Activated T-cell treated with anti-CD3 and anti-CD28 coated beads, Interleukin-2, amount 50 U/mL, for 72 hours (primary cell): Measurements from ENCODE around the gene ALOX12B. TPM values are rescaled to one million over a fixed set of nuclear protein-coding genes. Genes with fewer than 3 reads are reported as not detected.

Experiments
- ATAC-seq, 2 donors: fragments of 150-1000 bp; cut with Tn5 transposase; replicated peaks in 1 of 2; 2 replicates each; pipeline ENCODE4 v1.10.0; 2021; ENCODE audit warnings: moderate library complexity in 2 of 2, mild to moderate bottlenecking in 1 of 2
- DNase-seq, 2 donors: peaks; one replicate each; pipeline ENCODE4 v3.0.0; 2021 to 2022; ENCODE audit warnings: mixed read lengths in 1 of 2
- H3K27ac Mint-ChIP-seq: one replicate; pipeline ENCODE4 v1.8.0; 2022; ENCODE audit warnings: mild to moderate bottlenecking, moderate library complexity, mixed read lengths
- H3K27me3 Mint-ChIP-seq: one replicate; pipeline ENCODE4 v1.8.0; 2022; ENCODE audit warnings: low read depth, mixed read lengths
- H3K36me3 Mint-ChIP-seq, 2 donors: one replicate each; pipeline ENCODE4 v1.8.0; 2022; ENCODE audit warnings: mixed read lengths in 2 of 2, mild to moderate bottlenecking in 1 of 2; ENCODE audit not compliant: insufficient read depth in 2 of 2
- H3K4me1 Mint-ChIP-seq: one replicate; pipeline ENCODE4 v1.8.0; 2022; ENCODE audit warnings: low read depth, mixed read lengths
- H3K4me3 Mint-ChIP-seq, 2 donors: one replicate each; pipeline ENCODE4 v1.8.0; 2022; ENCODE audit warnings: mild to moderate bottlenecking in 2 of 2, mixed read lengths in 2 of 2, moderate library complexity in 2 of 2
- H3K9me3 Mint-ChIP-seq, 2 donors: one replicate each; pipeline ENCODE4 v1.8.0; 2022; ENCODE audit warnings: mixed read lengths in 2 of 2
- total RNA-seq, 2 donors: library from RNA; stranded (reverse); gene quantifications; one replicate each; pipeline ENCODE4 v1.2.3, GENCODE V29; 2022

ALOX12B gene
- total RNA-seq, 2 donors from 2014 or later, result 1.3 to 4.1 TPM

DNA sequence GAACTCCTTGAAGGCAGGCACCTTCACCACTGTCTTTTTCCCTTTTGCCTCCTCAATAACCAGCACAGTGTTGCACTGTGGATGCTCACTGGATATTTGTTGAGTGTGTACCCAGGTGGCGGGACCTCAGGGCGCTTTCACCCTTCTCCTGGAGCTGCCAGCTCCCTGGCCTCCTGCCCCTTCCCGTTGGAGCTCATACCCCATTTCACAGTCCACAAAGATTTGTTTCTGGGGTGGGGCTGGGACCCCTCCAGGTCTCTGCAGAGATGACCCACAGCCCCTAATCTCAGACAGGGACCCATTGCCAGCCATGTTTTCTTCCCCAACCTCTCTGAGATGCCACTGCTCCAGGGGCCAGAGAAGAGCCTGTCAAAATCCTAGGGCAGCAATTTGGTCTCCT is 12.4 kb downstream of the ALOX12B start:
- no peak overlapping the region for H3K27ac Mint-ChIP-seq

DNA sequence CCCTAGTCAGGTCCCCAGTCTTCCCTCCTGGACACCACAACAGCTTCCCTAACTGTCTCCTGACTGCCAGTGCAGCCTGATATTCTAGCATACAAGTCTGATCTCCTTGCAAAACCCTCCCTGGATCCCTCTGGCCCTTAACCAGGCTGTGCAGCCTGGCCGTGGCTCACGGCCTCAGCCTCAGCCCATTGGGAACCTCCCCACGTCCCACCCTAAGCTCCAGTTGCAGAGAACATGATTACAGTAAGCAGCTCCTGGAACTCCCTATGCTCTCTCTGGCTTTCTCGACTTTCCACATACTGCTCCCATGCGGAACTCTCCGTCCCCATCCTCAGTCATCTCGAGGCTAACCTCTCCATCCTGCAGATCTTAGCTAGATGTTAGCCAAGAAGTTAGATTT is 13.0 kb downstream of the ALOX12B start:
- Mint-ChIP-seq H3K9me3 (no peaks in the 10 kb centered on the region), H3K4me3 (peak overlapping the region; percentile 5 to 91), H3K4me1 (peaks cover 28% of the 10 kb centered on the region), H3K27me3 (peaks cover 49% of the 10 kb centered on the region), H3K27ac (no peak overlapping the region), H3K36me3 (peaks cover 0 to 1% of the 10 kb centered on the region in 2 donors)
- DNase-seq (no peak), ATAC-seq (no peak)

More for the DNA sequence above, 12.4 kb downstream of the ALOX12B start:
- no peaks in the 10 kb centered on the region for H3K9me3 Mint-ChIP-seq
- peaks cover 29% of the 10 kb centered on the region for H3K4me1 Mint-ChIP-seq
- DNase-seq (no peak), ATAC-seq (no peak)
- peaks cover 0 to 3% of the 10 kb centered on the region in 2 donors for H3K36me3 Mint-ChIP-seq
- no peak overlapping the region for H3K4me3 Mint-ChIP-seq
- peaks cover 49% of the 10 kb centered on the region for H3K27me3 Mint-ChIP-seq

DNA sequence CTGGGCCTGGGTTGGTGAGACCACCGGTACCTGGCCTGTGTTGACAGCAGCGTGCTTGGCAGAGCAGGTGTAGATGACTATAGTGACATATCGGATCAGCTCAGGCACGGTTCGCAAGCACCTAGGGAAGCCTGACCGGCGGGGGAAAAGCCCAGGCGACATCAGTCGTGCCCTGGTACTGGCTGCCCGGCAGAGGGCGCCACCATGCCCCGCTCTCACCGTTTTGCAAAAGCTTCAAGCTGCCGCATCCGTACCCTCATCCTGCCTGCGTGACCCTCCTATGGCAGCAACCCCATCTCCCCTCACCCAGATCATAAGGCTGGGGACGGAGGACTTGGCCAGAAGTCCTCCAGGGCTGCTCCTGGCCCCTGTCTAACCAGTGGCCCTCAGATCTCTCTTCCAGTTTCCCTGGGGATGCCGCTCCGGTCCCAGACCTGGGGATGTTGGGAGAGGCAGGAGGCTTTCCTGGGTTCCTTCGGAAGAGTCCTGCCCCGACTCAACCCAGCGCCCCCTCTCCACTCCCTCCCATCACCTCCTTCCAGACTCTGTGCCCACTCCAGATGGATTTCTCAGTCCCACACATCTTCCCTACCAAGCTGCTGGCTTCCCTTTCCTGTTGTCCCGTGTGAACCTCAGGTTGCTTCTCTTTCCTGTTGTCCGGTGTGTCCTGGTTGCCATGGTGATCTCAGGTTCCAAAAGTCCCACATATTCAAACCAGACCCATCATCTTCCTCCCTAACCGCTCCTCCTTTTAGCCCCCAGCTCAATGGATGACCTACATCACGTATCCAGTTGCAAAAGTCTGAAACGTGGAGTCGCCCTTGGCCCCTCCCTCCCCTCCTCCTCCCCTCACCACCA is 13.7 kb downstream of the ALOX12B start:
- H3K4me3 Mint-ChIP-seq, result peak overlapping the region; percentile 74 to 91
- peaks cover 49% of the 10 kb centered on the region for H3K27me3 Mint-ChIP-seq
- peaks cover 28% of the 10 kb centered on the region for H3K4me1 Mint-ChIP-seq
- H3K36me3 Mint-ChIP-seq, result no peaks in the 10 kb centered on the region
- H3K27ac Mint-ChIP-seq, result no peak overlapping the region
- peak; percentile 87 to 91 for ATAC-seq
- peak; percentile 88 to 89 for DNase-seq
- no peaks in the 10 kb centered on the region for H3K9me3 Mint-ChIP-seq

DNA sequence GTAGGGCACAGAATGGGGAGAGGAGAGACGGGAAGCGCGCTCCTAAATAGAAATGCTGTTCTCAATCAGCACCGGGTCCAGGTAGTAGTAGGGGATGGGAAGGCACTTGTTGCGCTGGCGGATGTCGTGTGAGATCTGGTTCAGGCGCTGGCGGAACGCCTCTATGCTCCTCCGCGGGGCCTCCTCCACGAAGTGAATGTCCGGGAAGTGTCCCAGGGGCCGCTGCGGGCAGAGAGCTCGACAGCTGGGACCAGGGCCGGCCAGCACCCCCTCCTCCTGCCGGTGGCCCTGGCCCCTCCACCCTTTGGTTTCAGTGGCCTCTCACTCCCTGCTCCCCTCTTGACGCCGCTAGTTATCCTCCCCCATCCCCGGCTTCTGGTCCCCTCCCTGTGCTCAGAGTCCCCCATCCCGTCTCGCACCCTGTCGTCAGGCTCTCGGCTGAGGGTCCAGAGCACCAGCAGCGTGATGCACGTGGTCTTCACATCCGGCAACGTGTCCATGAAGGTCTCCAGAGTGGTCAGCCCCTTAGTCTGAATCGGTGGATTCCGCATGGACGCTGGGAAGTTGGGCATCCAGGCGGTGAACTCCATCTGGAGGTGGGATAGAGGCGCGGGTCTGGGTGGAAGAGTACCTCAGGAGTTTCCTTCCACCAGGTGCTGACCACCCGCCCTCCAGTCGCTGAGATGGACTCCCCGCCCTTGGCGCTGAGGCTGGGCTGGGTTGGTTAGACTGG is 14.6 kb downstream of the ALOX12B start:
- Mint-ChIP-seq H3K27me3 (peaks cover 54% of the 10 kb centered on the region), H3K9me3 (no peaks in the 10 kb centered on the region), H3K27ac (no peak overlapping the region), H3K4me3 (peak overlapping the region; percentile 74 to 91), H3K4me1 (peaks cover 28% of the 10 kb centered on the region), H3K36me3 (no peaks in the 10 kb centered on the region)
- peak; percentile 41 to 61 for ATAC-seq
- peak; percentile 37 to 44 for DNase-seq

DNA sequence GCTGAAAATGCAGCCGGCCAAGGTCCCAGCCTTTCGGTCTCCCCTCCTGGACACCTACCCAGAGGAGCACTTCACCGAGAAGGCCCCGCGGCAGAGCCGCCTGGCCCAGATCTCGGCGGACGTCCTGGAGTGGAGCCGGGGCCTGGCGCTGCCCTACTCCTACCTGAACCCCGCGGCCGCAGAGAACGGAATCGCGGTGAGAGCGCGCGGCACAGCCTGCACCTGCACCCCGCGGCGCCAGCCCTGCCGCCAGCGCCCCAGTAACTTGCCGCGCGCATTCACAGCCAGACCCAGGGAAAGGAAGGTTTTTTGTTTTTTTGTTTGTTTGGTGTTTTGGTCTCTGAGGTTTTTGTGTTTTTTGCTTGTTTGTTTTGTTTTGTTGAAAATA is 15.2 kb downstream of the ALOX12B start:
- Mint-ChIP-seq H3K4me3 (peak overlapping the region; percentile 74 to 91), H3K27me3 (peaks cover 59% of the 10 kb centered on the region), H3K9me3 (no peaks in the 10 kb centered on the region), H3K36me3 (no peaks in the 10 kb centered on the region), H3K4me1 (peaks cover 28% of the 10 kb centered on the region), H3K27ac (no peak overlapping the region)
- ATAC-seq, result no peak
- peak in 1 of 2 donors; percentile 14 for DNase-seq

DNA sequence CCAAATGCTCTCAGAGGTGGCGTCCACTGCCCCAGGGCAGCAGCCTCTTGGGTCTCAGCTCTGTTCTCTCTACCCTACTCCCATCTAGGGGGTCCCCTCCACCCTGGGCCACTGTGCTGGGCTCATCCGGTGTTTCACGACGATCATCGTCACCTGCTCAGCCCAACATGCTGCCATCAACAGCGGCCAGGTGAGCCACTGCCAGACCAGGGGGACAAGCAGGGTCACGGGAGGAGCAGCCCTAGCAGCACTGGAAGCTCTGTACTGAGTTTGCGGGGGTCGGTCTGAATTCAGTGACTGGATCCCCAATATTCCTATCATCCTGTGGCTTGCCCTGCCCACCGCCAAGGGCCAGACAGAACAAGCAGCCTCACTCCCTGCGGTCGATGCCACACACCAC is 16.0 kb downstream of the ALOX12B start:
- Mint-ChIP-seq H3K27ac (no peak overlapping the region), H3K27me3 (peaks cover 59% of the 10 kb centered on the region), H3K36me3 (no peaks in the 10 kb centered on the region), H3K9me3 (no peaks in the 10 kb centered on the region), H3K4me3 (no peak overlapping the region), H3K4me1 (peaks cover 28% of the 10 kb centered on the region)
- DNase-seq (no peak), ATAC-seq (no peak)

DNA sequence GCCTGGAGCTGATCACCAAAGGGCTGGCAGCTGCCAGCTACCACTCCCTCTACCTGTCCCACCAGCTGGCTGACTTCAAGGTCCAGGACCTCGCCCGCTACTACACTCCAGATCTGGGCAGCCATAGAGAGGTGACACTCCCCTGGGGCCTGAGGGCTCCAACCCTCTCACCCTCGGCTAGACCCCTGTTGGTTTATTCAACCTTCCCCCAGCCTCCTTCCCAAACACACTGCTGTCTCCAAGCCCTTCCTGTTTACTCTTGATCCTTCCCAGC is 18.0 kb downstream of the ALOX12B start:
- ATAC-seq (no peak), DNase-seq (no peak)
- no peaks in the 10 kb centered on the region for H3K9me3 Mint-ChIP-seq
- H3K36me3 Mint-ChIP-seq, result no peaks in the 10 kb centered on the region
- H3K27me3 Mint-ChIP-seq, result peaks cover 54% of the 10 kb centered on the region
- peaks cover 28% of the 10 kb centered on the region for H3K4me1 Mint-ChIP-seq
- no peak overlapping the region for H3K4me3 Mint-ChIP-seq
- H3K27ac Mint-ChIP-seq, result no peak overlapping the region

DNA sequence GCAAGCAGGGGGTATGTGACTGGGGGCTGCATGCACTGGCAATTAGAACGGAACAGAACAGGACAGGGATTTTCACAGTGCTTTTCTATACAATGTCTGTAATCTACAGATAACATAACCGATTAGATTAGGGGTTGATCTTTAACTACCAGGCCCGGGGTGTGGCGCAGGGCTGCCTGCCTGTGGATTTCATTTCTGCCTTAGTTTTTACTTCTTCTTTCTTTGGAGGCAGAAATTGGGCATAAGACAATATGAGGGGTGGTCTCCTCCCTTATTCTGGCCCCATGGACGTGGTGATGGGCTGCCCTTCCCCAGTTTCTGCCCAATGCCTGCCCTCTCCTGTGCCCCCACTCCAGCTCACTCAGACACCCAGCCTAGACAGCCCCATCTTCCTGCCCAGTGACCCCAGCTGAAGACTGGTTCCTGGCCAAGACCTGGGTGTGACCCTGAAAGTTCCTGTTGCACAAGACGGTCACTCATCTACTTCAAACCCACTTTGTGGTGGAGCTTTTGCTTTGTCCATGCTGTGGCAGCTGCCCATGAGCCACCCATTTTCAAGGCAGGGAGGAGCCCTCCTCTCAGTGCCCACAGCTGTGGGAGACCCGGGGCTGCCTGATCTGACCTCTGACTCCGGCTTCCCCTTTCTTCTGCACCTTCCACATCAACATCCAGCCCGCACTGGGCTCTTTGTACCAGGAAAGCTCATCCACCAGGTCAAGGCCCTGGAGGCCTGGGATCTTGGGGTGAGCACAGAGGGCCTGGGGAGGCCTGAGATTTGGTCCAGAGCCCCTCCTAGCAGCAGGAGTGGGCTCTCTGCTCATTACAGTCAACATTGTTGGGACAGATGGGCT is 18.6 kb downstream of the ALOX12B start:
- DNase-seq, result no peak
- ATAC-seq, result no peak
- Mint-ChIP-seq H3K36me3 (no peaks in the 10 kb centered on the region), H3K27ac (no peak overlapping the region), H3K27me3 (peaks cover 54% of the 10 kb centered on the region), H3K9me3 (no peaks in the 10 kb centered on the region), H3K4me3 (no peak overlapping the region), H3K4me1 (peaks cover 22% of the 10 kb centered on the region)

DNA sequence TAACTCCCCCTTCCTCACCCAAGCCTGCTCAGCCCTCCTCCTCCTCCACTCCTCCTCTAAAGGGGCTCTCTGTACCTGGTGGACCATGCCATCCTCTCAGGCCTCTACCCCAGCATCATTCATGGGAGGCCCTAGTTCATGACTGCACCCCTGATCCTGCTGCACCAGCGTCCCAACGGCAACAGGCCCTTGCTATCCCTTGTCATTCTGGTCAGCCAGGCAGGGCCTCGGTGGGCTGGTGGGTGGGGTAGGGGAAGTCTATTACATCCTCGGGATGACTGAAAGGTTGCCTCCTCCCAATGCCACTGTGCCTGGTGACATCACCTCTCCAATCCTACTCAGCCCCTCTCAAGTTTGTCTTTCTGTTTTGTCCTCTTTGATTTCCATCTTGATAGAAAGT is 19.7 kb downstream of the ALOX12B start:
- no peak overlapping the region for H3K27ac Mint-ChIP-seq
- ATAC-seq (no peak), DNase-seq (no peak)

DNA sequence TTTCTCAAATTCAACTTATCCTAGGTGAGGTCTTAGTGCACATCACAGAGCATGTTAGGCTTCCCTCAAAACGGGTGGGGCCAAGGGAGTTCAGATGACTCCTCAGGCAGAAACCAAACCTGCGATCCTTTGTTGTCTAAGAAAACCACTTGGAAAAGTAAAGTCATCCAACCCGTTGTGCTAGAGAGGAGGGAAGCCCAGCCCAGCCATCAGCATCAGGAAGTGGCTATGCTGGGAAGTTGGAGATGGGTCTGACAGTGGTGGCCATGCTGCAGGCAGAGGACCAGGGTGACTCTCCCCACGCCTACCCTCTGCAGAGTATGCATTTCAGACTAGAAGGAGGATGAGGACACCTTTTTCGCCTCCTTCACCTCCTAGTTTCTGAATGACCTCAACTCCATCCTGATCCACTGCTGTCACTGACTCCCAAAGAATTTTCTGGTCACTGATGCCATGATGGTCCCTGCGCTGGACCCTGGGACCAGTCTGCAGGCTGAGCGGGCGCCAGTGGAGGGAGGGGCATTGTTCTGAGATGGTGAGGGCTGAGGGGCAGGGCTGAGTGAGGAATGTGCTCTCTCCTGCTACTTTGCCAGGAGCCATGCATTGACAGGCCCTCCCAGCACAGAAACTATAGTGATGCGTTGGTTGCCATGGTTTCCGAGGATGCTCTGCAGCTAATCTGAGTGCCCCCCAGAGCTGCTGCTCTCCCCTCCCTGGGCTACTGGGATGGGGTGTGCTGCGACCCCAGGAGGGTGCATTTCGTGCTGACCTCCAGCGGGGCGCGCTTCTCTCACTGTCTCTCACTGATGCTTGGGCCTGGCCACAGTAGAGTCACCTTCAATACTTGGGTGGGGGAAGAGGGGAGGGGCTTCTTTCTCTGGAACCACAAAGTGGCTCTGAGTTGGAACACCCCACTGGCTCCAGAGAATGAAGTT is 20.4 kb downstream of the ALOX12B start:
- Mint-ChIP-seq H3K36me3 (no peaks in the 10 kb centered on the region), H3K27ac (no peak overlapping the region), H3K27me3 (peaks cover 51% of the 10 kb centered on the region), H3K9me3 (no peaks in the 10 kb centered on the region), H3K4me3 (no peak overlapping the region), H3K4me1 (peaks cover 3% of the 10 kb centered on the region)
- DNase-seq (no peak), ATAC-seq (no peak)

More for the DNA sequence above, 19.7 kb downstream of the ALOX12B start:
- H3K36me3 Mint-ChIP-seq, result no peaks in the 10 kb centered on the region
- H3K4me1 Mint-ChIP-seq, result peaks cover 10% of the 10 kb centered on the region
- peaks cover 51% of the 10 kb centered on the region for H3K27me3 Mint-ChIP-seq
- no peak overlapping the region for H3K4me3 Mint-ChIP-seq
- no peaks in the 10 kb centered on the region for H3K9me3 Mint-ChIP-seq

DNA sequence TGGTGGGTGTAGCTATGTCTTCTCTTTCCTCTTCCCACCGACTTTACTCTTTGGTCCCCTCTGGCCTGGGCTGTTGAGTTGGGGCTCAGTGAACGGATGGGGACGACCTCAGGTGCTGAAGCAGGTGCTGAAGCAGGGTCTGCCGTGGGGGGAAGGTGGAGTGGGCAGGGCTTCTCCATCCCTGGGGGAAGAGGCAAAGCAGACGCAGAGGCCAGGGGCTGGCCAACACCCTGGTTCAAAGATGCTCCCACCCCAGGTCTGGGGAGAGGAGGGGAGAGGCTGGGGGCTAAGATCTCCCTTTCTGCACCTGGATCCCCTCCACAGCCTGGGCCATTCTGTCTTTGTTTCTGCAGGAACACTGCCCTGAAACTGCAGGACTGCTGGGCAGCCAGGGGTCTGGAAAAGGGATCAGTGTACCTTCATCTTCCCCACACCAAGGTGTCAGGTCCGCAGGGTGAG is 22.9 kb downstream of the ALOX12B start:
- Mint-ChIP-seq H3K27ac (no peak overlapping the region), H3K9me3 (no peaks in the 10 kb centered on the region), H3K4me1 (no peaks in the 10 kb centered on the region), H3K4me3 (no peak overlapping the region), H3K36me3 (no peaks in the 10 kb centered on the region), H3K27me3 (peaks cover 57% of the 10 kb centered on the region)
- DNase-seq (no peak), ATAC-seq (no peak)
